H1 (cell line): ENCODE results near the gene PLXNB3. TPM values are rescaled to one million over a fixed set of nuclear protein-coding genes. Genes with fewer than 3 reads are reported as not detected.

ENCODE experiments used
- CTCF ChIA-PET: fragments of 300-600 bp; sonication (Branson Sonifier 250); formaldehyde crosslinking; loops from one replicate; lab custom pipeline; 2021; ENCODE audit not compliant: partially characterized antibody; lab: Charles Lee
- POLR2A ChIA-PET: fragments of 300-600 bp; sonication (Branson Sonifier 250); formaldehyde crosslinking; loops from one replicate; lab custom pipeline; 2021; ENCODE audit warnings: inconsistent platforms; ENCODE audit not compliant: partially characterized antibody; lab: Charles Lee
- DNase-seq, 2 experiments: peaks; one replicate each; pipeline versions ENCODE4 v3.0.0 to v3.0.0-alpha.2; 2010 to 2022; ENCODE audit warnings: low spot score in 2 of 2, low read depth in 1 of 2, mixed read lengths in 1 of 2
- FAIRE-seq: peaks from 2 replicates; lab custom pipeline; 2011; peaks lifted over from hg19 to GRCh38; lab: Jason Lieb, UNC
- H2AFZ ChIP-seq: 2 replicates; pipeline ENCODE4 v1.8.1; 2012; ENCODE audit warnings: low read length, inconsistent platforms
- H2AK5ac ChIP-seq: 2 replicates; pipeline ENCODE4 v1.6.1; 2013; ENCODE audit warnings: low read depth, low read length
- H2BK120ac ChIP-seq: replicated peaks from 2 replicates; pipeline ENCODE3; 2013; ENCODE audit warnings: low read depth, low read length, inconsistent platforms
- H2BK12ac ChIP-seq: 2 replicates; pipeline ENCODE4 v1.6.1; 2013; ENCODE audit warnings: low read depth, low read length
- H2BK15ac ChIP-seq: 2 replicates; pipeline ENCODE4 v1.6.1; 2013; ENCODE audit warnings: low read length
- H2BK20ac ChIP-seq: 2 replicates; pipeline ENCODE4 v1.6.1; 2013; ENCODE audit warnings: low read length
- H2BK5ac ChIP-seq: 2 replicates; pipeline ENCODE4 v1.6.1; 2013; ENCODE audit warnings: low read depth, low read length
- H3K14ac ChIP-seq: 2 replicates; pipeline ENCODE4 v1.6.1; 2013; ENCODE audit warnings: inconsistent platforms; ENCODE audit not compliant: insufficient read length
- H3K18ac ChIP-seq: 2 replicates; pipeline ENCODE4 v1.6.1; 2013; ENCODE audit warnings: low read length; ENCODE audit errors: extremely low read depth
- H3K23ac ChIP-seq: 2 replicates; pipeline ENCODE4 v1.6.1; 2013; ENCODE audit warnings: inconsistent platforms; ENCODE audit not compliant: insufficient read length
- H3K23me2 ChIP-seq: 2 replicates; pipeline ENCODE4 v1.6.1; 2013; ENCODE audit warnings: low read depth, low read length
- H3K27ac ChIP-seq: 2 replicates; pipeline ENCODE4 v1.6.1; 2011; ENCODE audit warnings: low read depth, low read length, inconsistent platforms
- H3K27me3 ChIP-seq, 4 experiments: replicated peaks in 1 of 4; 1 replicate in 1 of 4; 2 replicates in 3 of 4; pipeline versions ENCODE4 v1.6.1 to v1.8.1; 2011 to 2013; ENCODE audit warnings: low read length in 3 of 4, mild to moderate bottlenecking in 3 of 4, inconsistent platforms in 2 of 4, mixed read lengths in 2 of 4, moderate library complexity in 1 of 4; ENCODE audit not compliant: control insufficient read depth in 3 of 4, insufficient read depth in 3 of 4; ENCODE audit errors: extremely low read depth in 1 of 4
- H3K36me3 ChIP-seq, 4 experiments: 2 replicates each; pipeline versions ENCODE4 v1.6.1 to v1.8.1; 2011 to 2013; ENCODE audit warnings: mild to moderate bottlenecking in 4 of 4, low read length in 3 of 4, moderate library complexity in 2 of 4, control low read depth in 1 of 4, inconsistent platforms in 1 of 4; ENCODE audit not compliant: insufficient read depth in 4 of 4, control insufficient read depth in 2 of 4
- H3K4ac ChIP-seq: replicated peaks from 2 replicates; pipeline ENCODE3; 2013; ENCODE audit warnings: low read length, low read depth, mixed read lengths, inconsistent platforms; ENCODE audit not compliant: insufficient read length
- H3K4me1 ChIP-seq, 4 experiments: replicated peaks in 1 of 4; 1 replicate in 1 of 4; 2 replicates in 3 of 4; pipeline versions ENCODE4 v1.6.1 to v1.8.1; 2011 to 2013; ENCODE audit warnings: low read length in 3 of 4, inconsistent platforms in 2 of 4, mixed read lengths in 1 of 4; ENCODE audit not compliant: insufficient read depth in 4 of 4, control insufficient read depth in 3 of 4
- H3K4me2 ChIP-seq, 2 experiments: 2 replicates each; pipeline versions ENCODE4 v1.6.1 to v1.8.1; 2011 to 2013; ENCODE audit warnings: low read depth in 2 of 2, low read length in 2 of 2, control low read depth in 1 of 2, inconsistent platforms in 1 of 2, mild to moderate bottlenecking in 1 of 2; ENCODE audit not compliant: insufficient read depth in 1 of 2
- H3K4me3 ChIP-seq, 4 experiments: fragments of 200-600, 300-600 bp in 1 of 4; sonication (generic), shearing (Covaris generic), sonication (Bioruptor Twin) in 1 of 4; 2 replicates each; pipeline versions ENCODE4 v1.5.1 to v1.8.1; 2011 to 2016; ENCODE audit warnings: low read length in 4 of 4, low read depth in 3 of 4, control low read depth in 2 of 4, inconsistent platforms in 2 of 4, mild to moderate bottlenecking in 2 of 4, mixed read lengths in 1 of 4, moderate library complexity in 1 of 4; ENCODE audit not compliant: insufficient read depth in 2 of 4; ENCODE audit errors: extremely low read depth in 1 of 4
- H3K56ac ChIP-seq: replicated peaks from 2 replicates; pipeline ENCODE3; 2013; ENCODE audit warnings: low read depth, mild to moderate bottlenecking, mixed read lengths, low read length, inconsistent platforms; ENCODE audit not compliant: insufficient read length
- H3K79me1 ChIP-seq: 2 replicates; pipeline ENCODE4 v1.6.1; 2013; ENCODE audit warnings: low read depth, low read length, control low read depth
- H3K79me2 ChIP-seq, 2 experiments: 2 replicates each; pipeline versions ENCODE4 v1.6.1 to v1.8.1; 2012 to 2013; ENCODE audit warnings: low read length in 2 of 2, mild to moderate bottlenecking in 2 of 2, inconsistent platforms in 1 of 2; ENCODE audit not compliant: insufficient read depth in 2 of 2, control insufficient read depth in 1 of 2
- H3K9ac ChIP-seq, 4 experiments: replicated peaks in 1 of 4; 1 replicate in 1 of 4; 2 replicates in 3 of 4; pipeline versions ENCODE4 v1.6.1 to v1.8.1; 2011 to 2013; ENCODE audit warnings: low read depth in 3 of 4, low read length in 3 of 4, control low read depth in 2 of 4, mild to moderate bottlenecking in 2 of 4, moderate library complexity in 2 of 4, inconsistent platforms in 1 of 4; ENCODE audit errors: extremely low read depth in 1 of 4
- H3K9me3 ChIP-seq, 2 experiments: 2 replicates each; pipeline versions ENCODE4 v1.6.1 to v1.8.1; 2012 to 2013; ENCODE audit warnings: mild to moderate bottlenecking in 2 of 2, moderate library complexity in 2 of 2, control low read depth in 1 of 2, inconsistent platforms in 1 of 2, low read depth in 1 of 2, low read length in 1 of 2, mixed read lengths in 1 of 2; ENCODE audit not compliant: insufficient read depth in 2 of 2
- H4K20me1 ChIP-seq, 2 experiments: replicated peaks in 1 of 2; 2 replicates each; pipeline versions ENCODE3 to v1.8.1; 2011 to 2013; ENCODE audit warnings: inconsistent platforms in 2 of 2, low read length in 2 of 2, mild to moderate bottlenecking in 1 of 2; ENCODE audit not compliant: insufficient read depth in 2 of 2, control insufficient read depth in 1 of 2
- H4K5ac ChIP-seq: 2 replicates; pipeline ENCODE4 v1.6.1; 2013; ENCODE audit warnings: low read length, low read depth, mixed read lengths, inconsistent platforms; ENCODE audit not compliant: insufficient read length
- H4K8ac ChIP-seq: 2 replicates; pipeline ENCODE4 v1.8.0; 2013; ENCODE audit warnings: mild to moderate bottlenecking, moderate library complexity, low read length, inconsistent platforms; ENCODE audit not compliant: insufficient read depth; ENCODE audit errors: extremely low read depth
- H4K91ac ChIP-seq: replicated peaks from 2 replicates; pipeline ENCODE3; 2013; ENCODE audit warnings: low read length, mixed read lengths, inconsistent platforms; ENCODE audit not compliant: insufficient read length
- CBX5 ChIP-seq: fragments of 300-800, 300-1000 bp; sonication (generic); IDR thresholded peaks from 2 replicates; pipeline ENCODE4 v1.7.1; 2016; ENCODE audit warnings: antibody characterized with exemption, low read length, low read depth
- E2F6 ChIP-seq: IDR thresholded peaks from 2 replicates; pipeline ENCODE4 v1.6.1; 2012; ENCODE audit warnings: inconsistent platforms
- EP300 ChIP-seq, 2 experiments: IDR thresholded peaks; 1 replicate in 1 of 2; 2 replicates in 1 of 2; pipeline ENCODE4 v1.6.1; 2011 to 2012; ENCODE audit warnings: low read depth in 2 of 2, low read length in 2 of 2, mild to moderate bottlenecking in 2 of 2, borderline replicate concordance in 1 of 2, inconsistent platforms in 1 of 2, moderate library complexity in 1 of 2
- JUN ChIP-seq: IDR thresholded peaks from 2 replicates; pipeline ENCODE4 v1.6.1; 2011; ENCODE audit warnings: low read depth, mild to moderate bottlenecking, improper control_type of control experiment, low read length
- KDM5A ChIP-seq: fragments of 200-600 bp; IDR thresholded peaks from 2 replicates; pipeline ENCODE4 v1.7.1; 2012; ENCODE audit warnings: mild to moderate bottlenecking, low read length, inconsistent platforms, mixed read lengths
- SAP30 ChIP-seq: fragments of 300-600 bp; sonication (generic); IDR thresholded peaks from 2 replicates; pipeline ENCODE4 v1.7.1; 2012; ENCODE audit warnings: low read length, moderate library complexity, mild to moderate bottlenecking, inconsistent platforms; ENCODE audit not compliant: insufficient read depth, insufficient replicate concordance
- TAF1 ChIP-seq: IDR thresholded peaks from 2 replicates; pipeline ENCODE4 v1.6.1; 2011; ENCODE audit warnings: mild to moderate bottlenecking, low read depth, low read length
- WGBS, 2 experiments: shearing (Covaris generic) in 1 of 2; methylation state at CpG; one replicate each; pipeline versions ENCODE4 v1.1.6 to v1.1.7; 2013 to 2015; ENCODE audit warnings: low lambda C conversion rate in 2 of 2, mixed read lengths in 2 of 2, inconsistent platforms in 1 of 2, low coverage in 1 of 2, missing lambda C conversion rate in 1 of 2; ENCODE audit not compliant: insufficient replicate concordance in 2 of 2, insufficient coverage in 1 of 2, insufficient read length in 1 of 2; ENCODE audit errors: extremely low coverage in 1 of 2, missing lambda C conversion rate in 1 of 2; 5-methylcytosine and 5-hydroxymethylcytosine counted together
- polyA plus RNA-seq, 7 experiments: library from polyadenylated mRNA; depleted of rRNA in 3 of 7; stranded (reverse) in 5 of 7; unstranded in 2 of 7; fragments of >200 nt in 5 of 7; fragments of 200-250 nt in 2 of 7; gene quantifications; 1 replicate in 5 of 7; 2 replicates in 1 of 7; 4 replicates in 1 of 7; pipeline versions ENCODE4 v1.2.1 to v1.2.3, GENCODE V29; 2011 to 2013; ENCODE audit warnings: missing spikeins in 2 of 7, mixed read lengths in 2 of 7
- total RNA-seq: library from RNA; stranded (reverse); fragmentation: NEBNext Ultra II Directional; extraction: Animal tissue kit (Norgen Biotek cat#: 25700); gene quantifications from 2 replicates; pipeline ENCODE4 v1.2.1, GENCODE V29; 2021
- TF ChIP-seq, protein P1 (sequence below), 3 experiments: IDR thresholded peaks; 1 replicate in 2 of 3; 2 replicates in 1 of 3; pipeline versions ENCODE4 v1.5.1 to v1.6.1; 2011; ENCODE audit warnings: low read length in 3 of 3, mild to moderate bottlenecking in 3 of 3, inconsistent platforms in 2 of 3, low read depth in 1 of 3, moderate library complexity in 1 of 3; ENCODE audit not compliant: insufficient read depth in 1 of 3; ENCODE audit errors: control extremely low read depth in 1 of 3

PLXNB3 gene
- total and polyA plus RNA-seq, 2 of the 8 experiments (the other 6 are each of a cell fraction or from before 2014, with no cell fraction given), result 1.2 to 2.7 TPM

- no peak overlapping the region for H3K4me3 ChIP-seq
- H3K56ac ChIP-seq, result no peak overlapping the region
- H3K36me3 ChIP-seq, result no peaks in the 10 kb centered on the region
- CTCF ChIA-PET, result interaction anchor here (0.6 to 3.0 kb wide), 11 partner anchors 11 to 128 kb away, joined by 3 to 10 read pairs (median 4); partner anchors contain the start of genes IDH3G, PLXNB3 and SSR4
- no peaks in the 10 kb centered on the region for H3K79me2 ChIP-seq
- H3K4me1 ChIP-seq, result no peaks in the 10 kb centered on the region
- H3K23me2 ChIP-seq, result no peaks in the 10 kb centered on the region
- H3K14ac ChIP-seq, result no peak overlapping the region
- H3K4me2 ChIP-seq, result no peak overlapping the region
- H2BK120ac ChIP-seq, result no peak overlapping the region
- H2BK5ac ChIP-seq, result no peak overlapping the region
- FAIRE-seq (no peak), DNase-seq (no peak)
- no peaks in the 10 kb centered on the region for H3K79me1 ChIP-seq
- H3K27me3 ChIP-seq, result no peaks in the 10 kb centered on the region
- no peak overlapping the region for H4K91ac ChIP-seq
- no peak overlapping the region for H3K18ac ChIP-seq
- no peaks in the 10 kb centered on the region for H4K20me1 ChIP-seq
- H3K9ac ChIP-seq, result no peak overlapping the region
- no peak overlapping the region for H2BK20ac ChIP-seq
- H4K5ac ChIP-seq, result no peak overlapping the region
- H2AK5ac ChIP-seq, result no peak overlapping the region
- POLR2A ChIA-PET, result interaction anchor here (1.0 to 3.3 kb wide), 3 partner anchors 11 to 25 kb away, joined by 3 to 13 read pairs (median 4); partner anchors contain the start of genes IDH3G and SSR4
- no peaks in the 10 kb centered on the region for H3K9me3 ChIP-seq
- no peak overlapping the region for H2BK15ac ChIP-seq
- no peak overlapping the region for H3K4ac ChIP-seq
- WGBS, 2 experiments, result 94% methylated on average over 8 of the region's 16 CpGs; no CpG with 5 or more reads in 1 of the 2 experiments
- H2BK12ac ChIP-seq, result no peak overlapping the region
- no peak overlapping the region for H3K27ac ChIP-seq
- H4K8ac ChIP-seq, result no peak overlapping the region
- no peak overlapping the region for H3K23ac ChIP-seq
- H2AFZ ChIP-seq, result no peak overlapping the region
- no peak for TF ChIP-seq SAP30
- TF ChIP-seq JUN, result no peak
- no peak for TF ChIP-seq CBX5
- no peak for TF ChIP-seq EP300 (IDR thresholded peaks at IDR 0.05; ENCODE audit: borderline replicate concordance in 1 of 2, low read depth in 2 of 2, low read length in 2 of 2)
- no peak for TF ChIP-seq TAF1
- TF ChIP-seq KDM5A, result no peak
- TF ChIP-seq E2F6, result no peak
- TF ChIP-seq, protein P1, sequence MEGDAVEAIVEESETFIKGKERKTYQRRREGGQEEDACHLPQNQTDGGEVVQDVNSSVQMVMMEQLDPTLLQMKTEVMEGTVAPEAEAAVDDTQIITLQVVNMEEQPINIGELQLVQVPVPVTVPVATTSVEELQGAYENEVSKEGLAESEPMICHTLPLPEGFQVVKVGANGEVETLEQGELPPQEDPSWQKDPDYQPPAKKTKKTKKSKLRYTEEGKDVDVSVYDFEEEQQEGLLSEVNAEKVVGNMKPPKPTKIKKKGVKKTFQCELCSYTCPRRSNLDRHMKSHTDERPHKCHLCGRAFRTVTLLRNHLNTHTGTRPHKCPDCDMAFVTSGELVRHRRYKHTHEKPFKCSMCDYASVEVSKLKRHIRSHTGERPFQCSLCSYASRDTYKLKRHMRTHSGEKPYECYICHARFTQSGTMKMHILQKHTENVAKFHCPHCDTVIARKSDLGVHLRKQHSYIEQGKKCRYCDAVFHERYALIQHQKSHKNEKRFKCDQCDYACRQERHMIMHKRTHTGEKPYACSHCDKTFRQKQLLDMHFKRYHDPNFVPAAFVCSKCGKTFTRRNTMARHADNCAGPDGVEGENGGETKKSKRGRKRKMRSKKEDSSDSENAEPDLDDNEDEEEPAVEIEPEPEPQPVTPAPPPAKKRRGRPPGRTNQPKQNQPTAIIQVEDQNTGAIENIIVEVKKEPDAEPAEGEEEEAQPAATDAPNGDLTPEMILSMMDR (IDR thresholded peaks at IDR 0.05; ENCODE audit: control extremely low read depth in 1 of 3, insufficient read depth in 1 of 3, low read depth in 1 of 3, low read length in 3 of 3), result peak in 2 of 3 experiments; percentile 40 to 49; a peak in 3 of 4 replicates
These were observed 14.6 kb downstream of the PLXNB3 start for GRCh38 chrX:153778684-153779101.
